A549 (cell line): ENCODE measurements around the gene ITGB7. TPM values are rescaled to one million over a fixed set of nuclear protein-coding genes. Genes with fewer than 3 reads are reported as not detected.

ENCODE experiments used
- ATAC-seq, 2 experiments: fragments of 200-7000 bp in 1 of 2; fragments of >200 bp in 1 of 2; cut with Nextera tagmentation in 1 of 2; cut with Tn5 transposase in 1 of 2; 3 replicates each; pipeline versions ENCODE4 v1.8.0 to v1.9.1; 2018 to 2020; ENCODE audit warnings: mild to moderate bottlenecking in 1 of 2, moderate library complexity in 1 of 2
- CTCF ChIA-PET: fragments of 300-600 bp; sonication (Branson Sonifier 250); formaldehyde crosslinking; extraction: SDS; loops from one replicate; lab custom pipeline; 2021; ENCODE audit warnings: antibody characterized with exemption, inconsistent platforms; lab: Yijun Ruan, JAX
- POLR2A ChIA-PET: fragments of 350-600 bp; formaldehyde crosslinking; extraction: SDS; loops from one replicate; lab custom pipeline; 2021; ENCODE audit warnings: antibody characterized with exemption, inconsistent platforms; lab: Yijun Ruan, JAX
- DNase-seq, 2 experiments: peaks; one replicate each; pipeline versions ENCODE4 v3.0.0 to v3.0.0-alpha.2; 2011 to 2016; ENCODE audit warnings: low read depth in 1 of 2, low spot score in 1 of 2
- FAIRE-seq: peaks from 2 replicates; lab custom pipeline; 2011; peaks lifted over from hg19 to GRCh38; lab: Jason Lieb, UNC
- H3K27ac ChIP-seq, 2 experiments: fragments of >200 bp; sonication (Bioruptor Twin); formaldehyde crosslinking; 3 replicates each; pipeline ENCODE4 v1.5.1; 2016 to 2017
- H3K4me1 ChIP-seq: fragments of >200 bp; sonication (Bioruptor Twin); formaldehyde crosslinking; 3 replicates; pipeline ENCODE4 v1.6.1; 2016
- H3K4me2 ChIP-seq: fragments of >200 bp; sonication (Bioruptor Twin); formaldehyde crosslinking; 3 replicates; pipeline ENCODE4 v1.6.1; 2016
- H3K4me3 ChIP-seq: fragments of >200 bp; sonication (Bioruptor Twin); formaldehyde crosslinking; 3 replicates; pipeline ENCODE4 v1.5.1; 2016
- H3K9me3 ChIP-seq: fragments of >200 bp; sonication (Bioruptor Twin); formaldehyde crosslinking; 3 replicates; pipeline ENCODE4 v1.6.1; 2016
- CBX2 ChIP-seq: fragments of 200-600 bp; sonication (generic); IDR thresholded peaks from 2 replicates; pipeline ENCODE4 v1.6.1; 2016; ENCODE audit warnings: low read depth, mild to moderate bottlenecking, borderline replicate concordance
- CBX8 ChIP-seq: fragments of 200-600 bp; sonication (generic); IDR thresholded peaks from 2 replicates; pipeline ENCODE4 v1.6.1; 2016
- CHD2 ChIP-seq: fragments of 150-350 bp; IDR thresholded peaks from 2 replicates; pipeline ENCODE4 v1.6.1; 2014; ENCODE audit warnings: low read length; ENCODE audit not compliant: partially characterized antibody
- CHD4 ChIP-seq: fragments of 200-600 bp; sonication (generic); IDR thresholded peaks from 2 replicates; pipeline ENCODE4 v1.6.1; 2016; ENCODE audit warnings: antibody characterized with exemption, mild to moderate bottlenecking, borderline replicate concordance
- CTCF ChIP-seq: fragments of >200 bp; sonication (Bioruptor Twin); formaldehyde crosslinking; IDR thresholded peaks from 3 replicates; pipeline ENCODE4 v1.5.1; 2016
- FOSB ChIP-seq: fragments of 250-450 bp; sonication (Bioruptor Pico); IDR thresholded peaks from 2 replicates; pipeline ENCODE4 v1.5.0; 2020; ENCODE audit warnings: mild to moderate bottlenecking, moderate library complexity
- FOSL2 ChIP-seq, 2 experiments: fragments of 450-650 bp in 1 of 2; fragments of >200 bp in 1 of 2; sonication (Bioruptor Twin) in 1 of 2; formaldehyde crosslinking; IDR thresholded peaks; 2 replicates each; pipeline versions ENCODE4 v1.5.0 to v1.6.1; 2016 to 2020; ENCODE audit warnings: mild to moderate bottlenecking in 1 of 2, moderate library complexity in 1 of 2
- GATA3 ChIP-seq: IDR thresholded peaks from 2 replicates; pipeline ENCODE4 v1.6.1; 2012; ENCODE audit warnings: borderline replicate concordance
- HES2 ChIP-seq: fragments of >200 bp; sonication (Bioruptor Twin); formaldehyde crosslinking; IDR thresholded peaks from 2 replicates; pipeline ENCODE4 v1.6.1; 2016
- HMGXB4 ChIP-seq: fragments of 250-450 bp; sonication (Bioruptor Pico); IDR thresholded peaks from 2 replicates; pipeline ENCODE4 v1.5.0; 2021; ENCODE audit warnings: mild to moderate bottlenecking, moderate library complexity, borderline replicate concordance
- JUN ChIP-seq, 2 experiments: fragments of >200 bp; sonication (Bioruptor Twin); formaldehyde crosslinking; IDR thresholded peaks; 2 replicates in 1 of 2; 3 replicates in 1 of 2; pipeline ENCODE4 v1.6.1; 2016 to 2017
- JUNB ChIP-seq: fragments of >200 bp; sonication (Bioruptor Twin); formaldehyde crosslinking; IDR thresholded peaks from 2 replicates; pipeline ENCODE4 v1.6.1; 2016
- KDM1A ChIP-seq: fragments of 200-600 bp; sonication (generic); IDR thresholded peaks from 2 replicates; pipeline ENCODE4 v1.6.1; 2016; ENCODE audit warnings: low read depth, mild to moderate bottlenecking
- MAX ChIP-seq: IDR thresholded peaks from 2 replicates; pipeline ENCODE4 v1.6.1; 2012
- NR3C1 ChIP-seq: fragments of >200 bp; sonication (Bioruptor Twin); formaldehyde crosslinking; IDR thresholded peaks from 3 replicates; pipeline ENCODE4 v1.6.1; 2017
- PBX3 ChIP-seq: IDR thresholded peaks from 2 replicates; pipeline ENCODE4 v1.6.1; 2012
- POLR2AphosphoS2 ChIP-seq: conservative IDR thresholded peaks from 2 replicates; pipeline ENCODE4 v1.6.1; 2012; ENCODE audit warnings: low read length, improper control_type of control experiment, inconsistent platforms
- RAD21 ChIP-seq, 2 experiments: fragments of >200 bp in 1 of 2; sonication (Bioruptor Twin) in 1 of 2; formaldehyde crosslinking in 1 of 2; IDR thresholded peaks in 1 of 2; conservative IDR thresholded peaks in 1 of 2; 2 replicates in 1 of 2; 3 replicates in 1 of 2; pipeline ENCODE4 v1.6.1; 2012 to 2018; ENCODE audit warnings: inconsistent platforms in 1 of 2
- SMC3 ChIP-seq: fragments of >200 bp; sonication (Bioruptor Twin); formaldehyde crosslinking; IDR thresholded peaks from 3 replicates; pipeline ENCODE4 v1.6.1; 2018; ENCODE audit warnings: inconsistent platforms
- TFCP2L1 ChIP-seq: fragments of 250-450 bp; sonication (Bioruptor Pico); IDR thresholded peaks from 2 replicates; pipeline ENCODE4 v1.5.0; 2021; ENCODE audit warnings: mild to moderate bottlenecking
- USF2 ChIP-seq: fragments of 450-650 bp; IDR thresholded peaks from 2 replicates; pipeline ENCODE4 v1.6.1; 2014; ENCODE audit warnings: antibody characterized with exemption
- ZSCAN20 ChIP-seq: fragments of 250-450 bp; sonication (Bioruptor Pico); IDR thresholded peaks from 2 replicates; pipeline ENCODE4 v1.8.0; 2022; ENCODE audit warnings: mild to moderate bottlenecking, moderate library complexity
- WGBS: methylation state at CpG from one replicate; pipeline ENCODE4 v1.1.6; 2017; ENCODE audit errors: missing lambda C conversion rate; 5-methylcytosine and 5-hydroxymethylcytosine counted together
- polyA plus RNA-seq, 4 experiments: library from polyadenylated mRNA; depleted of rRNA in 3 of 4; stranded (reverse); fragments of >200 nt; fragmentation: RNase III in 1 of 4; extraction: RNeasy Plus Mini Kit Qiagen cat#74134 plus additional on column Dnase treatment in 1 of 4; gene quantifications; 2 replicates in 3 of 4; 3 replicates in 1 of 4; pipeline ENCODE4 v1.2.3, GENCODE V29; 2011 to 2017

Gene ITGB7
- polyA plus RNA-seq, 2 of the 4 experiments (the other 2 are of a cell fraction), result 0.54 to 0.56 TPM

GRCh38 chr12:53190108-53190729 lies 16.8 kb downstream of the ITGB7 start:
- Histone ChIP-seq H3K4me2 (peak overlapping the region; percentile 31; the same call in 1 of the 3 replicates), H3K4me3 (no peak overlapping the region), H3K4me1 (peaks cover 15% of the 10 kb centered on the region; the same call in 2 of the 3 replicates), H3K27ac (peak overlapping the region; percentile 33 to 44; a peak in 3 of 6 replicates), H3K9me3 (no peaks in the 10 kb centered on the region)
- DNase-seq (peak; percentile 73 to 87), ATAC-seq (peak; percentile 87 to 90), FAIRE-seq (peak; percentile 54)
- WGBS, result 40% methylated on average over 14 of the region's 14 CpGs
- CTCF ChIA-PET, result interaction anchor here (0.6 to 36.2 kb wide), 18 partner anchors 8 to 146 kb away, joined by 3 to 646 read pairs (median 3); partner anchors contain the start of genes CSAD, ITGB7 and ZNF740
- POLR2A ChIA-PET, result interaction anchor here (0.9 to 5.4 kb wide), 2 partner anchors 9 to 31 kb away, joined by 4 to 33 read pairs; partner anchors contain the start of genes CSAD and ZNF740
- TF ChIP-seq GATA3 (no peak), JUN (IDR thresholded peaks at IDR 0.05) (no peak; a peak in 1 of 5 replicates), FOSB (CRISPR knock-in tag) (no peak), POLR2AphosphoS2 (0 out of 2 replicates have a peak, but pooled peaks have one; percentile 74), RAD21 (conservative IDR thresholded peaks at IDR 0.05 in 1 of 2, IDR thresholded peaks at IDR 0.05 in 1 of 2) (peak; percentile 65 to 66; a peak in 4 of 5 replicates), FOSL2 (IDR thresholded peaks at IDR 0.05) (no peak), FOSL2 (CRISPR knock-in tag; IDR thresholded peaks at IDR 0.05) (peak; percentile 70; the same call in 1 of the 2 replicates), PBX3 (0 out of 2 replicates have a peak, but pooled peaks have one; percentile 51), SMC3 (peak; percentile 82), CTCF (peak; percentile 78), TFCP2L1 (no peak), HES2 (no peak)

- FAIRE-seq, result no peak
- no peak for TF ChIP-seq CTCF
- no peak for TF ChIP-seq GATA3
- TF ChIP-seq JUNB, result no peak
- TF ChIP-seq CBX2, result no peak
- no peak for TF ChIP-seq CHD4
- no peak for TF ChIP-seq HMGXB4 (CRISPR knock-in tag)
- no peak for TF ChIP-seq RAD21 (conservative IDR thresholded peaks at IDR 0.05 in 1 of 2, IDR thresholded peaks at IDR 0.05 in 1 of 2)
- no peak for TF ChIP-seq SMC3
- TF ChIP-seq MAX, result no peak
- no peak for TF ChIP-seq CHD2
- no peak for TF ChIP-seq POLR2AphosphoS2
- TF ChIP-seq NR3C1, result no peak
- TF ChIP-seq KDM1A, result no peak
- no peak for TF ChIP-seq CBX8
- no peak for TF ChIP-seq USF2
- no peak for TF ChIP-seq TFCP2L1
- TF ChIP-seq ZSCAN20, result no peak
- ATAC-seq, result no peak
- ChIA-PET POLR2A (interaction anchor here (1.3 kb wide), 1 partner anchor 10 kb away, joined by 3 read pairs; no protein-coding TSS in a partner anchor), CTCF (interaction anchor here (0.8 to 36.2 kb wide), 9 partner anchors 6 to 148 kb away, joined by 3 to 646 read pairs (median 41); partner anchors contain the start of genes CSAD, ITGB7 and ZNF740)
- Histone ChIP-seq H3K4me2 (no peak overlapping the region), H3K4me1 (peaks cover 22% of the 10 kb centered on the region), H3K9me3 (no peaks in the 10 kb centered on the region), H3K27ac (no peak overlapping the region), H3K4me3 (no peak overlapping the region)
- WGBS, result 90% methylated on average over 15 of the region's 15 CpGs
- no peak for DNase-seq
Measured at GRCh38 chr12:53187145-53187899, 19.7 kb downstream of the ITGB7 start.
